Ramos (cell line): ENCODE results near the gene TMPRSS11E.
"Not testable (repeated sequence)": the region's sequence is repeated elsewhere in the genome, so short reads cannot be mapped to it uniquely, and the experiment has no call there.

ENCODE experiments used
- in situ Hi-C: fragments of 300-500 bp; cut with MboI; formaldehyde crosslinking; loops from one replicate; pipeline ENCODE4 v1.14.3; 2022; ENCODE audit warnings: low sequenced_read_pairs; ENCODE audit not compliant: unreplicated experiment

TMPRSS11E gene

GRCh38 chr4:68447201-68447600 is at the start of gene TMPRSS11E:
Gene TMPRSS11E, plus strand, starts transcription at chr4:68447463. Its CDS starts 50 bp downstream, at chr4:68447513.
- in situ Hi-C loops: no loop called here

GRCh38 chr4:68399306-68399705 is 48.0 kb upstream of the TMPRSS11E start:
- in situ Hi-C loops: no loop called here

GRCh38 chr4:68401231-68401630 is 46.0 kb upstream of the TMPRSS11E start:
- in situ Hi-C loops: no loop called here

GRCh38 chr4:68404153-68404552 is 43.1 kb upstream of the TMPRSS11E start:
- in situ Hi-C loops: no loop called here

- in situ Hi-C loops: not testable (repeated sequence)
Observed at GRCh38 chr4:68405718-68406478, 41.4 kb upstream of the TMPRSS11E start.

GRCh38 chr4:68406479-68406859 is 40.8 kb upstream of the TMPRSS11E start:
- in situ Hi-C loops: no loop called here

GRCh38 chr4:68407015-68407867 is 40.0 kb upstream of the TMPRSS11E start:
- in situ Hi-C loops: not testable (repeated sequence)

- in situ Hi-C loops: no loop called here
Observed at GRCh38 chr4:68407868-68408190, 39.4 kb upstream of the TMPRSS11E start.

GRCh38 chr4:68410149-68410548 is 37.1 kb upstream of the TMPRSS11E start:
- in situ Hi-C loops: no loop called here

- in situ Hi-C loops: no loop called here
Observed at GRCh38 chr4:68410643-68411042, 36.6 kb upstream of the TMPRSS11E start.

- in situ Hi-C loops: not testable (repeated sequence)
Observed at GRCh38 chr4:68412031-68412430, 35.2 kb upstream of the TMPRSS11E start.

- in situ Hi-C loops: no loop called here
Observed at GRCh38 chr4:68416591-68416990, 30.7 kb upstream of the TMPRSS11E start.

- in situ Hi-C loops: no loop called here
Observed at GRCh38 chr4:68426516-68426915, 20.7 kb upstream of the TMPRSS11E start.

GRCh38 chr4:68430337-68430736 is 16.9 kb upstream of the TMPRSS11E start:
- in situ Hi-C loops: no loop called here

GRCh38 chr4:68432320-68432719 is 14.9 kb upstream of the TMPRSS11E start:
- in situ Hi-C loops: no loop called here

- in situ Hi-C loops: no loop called here
Observed at GRCh38 chr4:68433582-68433981, 13.7 kb upstream of the TMPRSS11E start.

GRCh38 chr4:68434277-68434676 is 13.0 kb upstream of the TMPRSS11E start:
- in situ Hi-C loops: no loop called here

GRCh38 chr4:68434836-68435235 is 12.4 kb upstream of the TMPRSS11E start:
- in situ Hi-C loops: no loop called here

GRCh38 chr4:68445111-68445510 is 2.2 kb upstream of the TMPRSS11E start:
- in situ Hi-C loops: no loop called here

GRCh38 chr4:68451246-68452211 is 4.3 kb downstream of the TMPRSS11E start:
- in situ Hi-C loops: no loop called here
